Stimulated activated CD4-positive, alpha-beta T cell treated with anti-CD3 and anti-CD28 coated beads, TNF-alpha, amount 100 ng/mL, for 4 hours (primary cell): Measurements from ENCODE around the gene CILP.
"Not testable (repeated sequence)": the region's sequence is repeated elsewhere in the genome, so short reads cannot be mapped to it uniquely, and the experiment has no call there.

ENCODE experiments used
- DNase-seq, 3 experiments: peaks; one replicate each; pipeline ENCODE4 v3.0.0-alpha.2; 2020; ENCODE audit warnings: low read depth in 3 of 3

The CILP gene, protein sequence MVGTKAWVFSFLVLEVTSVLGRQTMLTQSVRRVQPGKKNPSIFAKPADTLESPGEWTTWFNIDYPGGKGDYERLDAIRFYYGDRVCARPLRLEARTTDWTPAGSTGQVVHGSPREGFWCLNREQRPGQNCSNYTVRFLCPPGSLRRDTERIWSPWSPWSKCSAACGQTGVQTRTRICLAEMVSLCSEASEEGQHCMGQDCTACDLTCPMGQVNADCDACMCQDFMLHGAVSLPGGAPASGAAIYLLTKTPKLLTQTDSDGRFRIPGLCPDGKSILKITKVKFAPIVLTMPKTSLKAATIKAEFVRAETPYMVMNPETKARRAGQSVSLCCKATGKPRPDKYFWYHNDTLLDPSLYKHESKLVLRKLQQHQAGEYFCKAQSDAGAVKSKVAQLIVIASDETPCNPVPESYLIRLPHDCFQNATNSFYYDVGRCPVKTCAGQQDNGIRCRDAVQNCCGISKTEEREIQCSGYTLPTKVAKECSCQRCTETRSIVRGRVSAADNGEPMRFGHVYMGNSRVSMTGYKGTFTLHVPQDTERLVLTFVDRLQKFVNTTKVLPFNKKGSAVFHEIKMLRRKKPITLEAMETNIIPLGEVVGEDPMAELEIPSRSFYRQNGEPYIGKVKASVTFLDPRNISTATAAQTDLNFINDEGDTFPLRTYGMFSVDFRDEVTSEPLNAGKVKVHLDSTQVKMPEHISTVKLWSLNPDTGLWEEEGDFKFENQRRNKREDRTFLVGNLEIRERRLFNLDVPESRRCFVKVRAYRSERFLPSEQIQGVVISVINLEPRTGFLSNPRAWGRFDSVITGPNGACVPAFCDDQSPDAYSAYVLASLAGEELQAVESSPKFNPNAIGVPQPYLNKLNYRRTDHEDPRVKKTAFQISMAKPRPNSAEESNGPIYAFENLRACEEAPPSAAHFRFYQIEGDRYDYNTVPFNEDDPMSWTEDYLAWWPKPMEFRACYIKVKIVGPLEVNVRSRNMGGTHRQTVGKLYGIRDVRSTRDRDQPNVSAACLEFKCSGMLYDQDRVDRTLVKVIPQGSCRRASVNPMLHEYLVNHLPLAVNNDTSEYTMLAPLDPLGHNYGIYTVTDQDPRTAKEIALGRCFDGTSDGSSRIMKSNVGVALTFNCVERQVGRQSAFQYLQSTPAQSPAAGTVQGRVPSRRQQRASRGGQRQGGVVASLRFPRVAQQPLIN

DNA sequence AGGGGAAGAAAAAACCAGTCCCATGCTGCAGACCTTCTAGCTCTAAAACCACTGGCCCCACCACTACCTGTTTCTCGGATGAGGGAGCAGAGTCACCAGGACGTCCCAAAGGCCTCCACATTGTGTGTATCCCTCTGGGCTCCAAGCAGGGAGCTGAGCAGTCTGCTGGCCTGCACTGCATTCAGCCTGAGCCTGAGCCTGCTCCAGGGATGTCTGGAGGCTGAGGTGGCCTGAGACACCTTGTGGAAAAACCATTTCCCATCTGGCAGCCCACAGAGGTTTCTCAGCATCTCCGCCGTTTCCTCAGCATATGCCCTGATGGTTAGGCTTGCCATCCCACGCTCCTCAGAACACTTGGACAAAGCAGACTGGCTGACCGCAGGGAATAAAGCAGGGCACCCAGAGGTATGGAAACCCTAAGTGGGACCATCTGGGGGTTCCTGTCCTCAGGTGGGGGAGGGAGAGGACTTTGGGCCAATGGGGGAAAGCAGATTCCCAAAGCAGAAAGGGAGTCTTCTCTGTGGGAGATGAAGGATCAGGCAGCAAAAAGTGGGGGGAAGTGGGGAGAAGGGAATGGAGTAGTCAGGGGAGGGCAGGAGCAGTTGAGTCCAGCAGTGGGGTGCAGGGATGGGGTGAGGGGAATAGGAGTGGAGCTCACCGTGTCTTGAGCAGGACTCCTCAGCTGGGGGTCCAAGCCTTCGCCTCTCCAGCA is at the start of gene CILP:
CILP (minus strand) TSS at position 704 of the 712 bp plus-strand sequence. CDS start 1,718 bp downstream, outside the sequence.
- DNase-seq, result no peak

DNA sequence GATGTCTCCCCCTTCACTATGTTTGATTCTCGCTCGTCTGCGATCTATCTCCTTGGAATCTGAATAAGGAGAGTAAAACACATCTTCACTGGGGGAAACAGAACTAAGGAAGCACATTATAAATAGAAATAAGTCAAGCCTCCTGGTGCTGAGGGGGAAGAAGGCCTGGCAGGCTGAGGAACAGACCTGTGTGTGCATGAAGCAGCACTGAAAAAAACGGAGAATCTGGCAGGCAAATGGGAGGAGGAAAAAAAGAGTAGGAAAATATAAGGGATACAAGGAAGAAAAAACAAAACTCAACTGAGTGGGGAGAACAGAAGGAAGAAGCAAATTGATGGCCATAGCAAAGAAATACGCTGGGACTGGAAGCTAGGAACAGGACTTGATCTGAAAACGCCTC is 49.7 kb upstream of the CILP start:
- no peak for DNase-seq

GRCh38 chr15:65259367-65259797 is 48.1 kb upstream of the CILP start:
- no peak for DNase-seq

DNA sequence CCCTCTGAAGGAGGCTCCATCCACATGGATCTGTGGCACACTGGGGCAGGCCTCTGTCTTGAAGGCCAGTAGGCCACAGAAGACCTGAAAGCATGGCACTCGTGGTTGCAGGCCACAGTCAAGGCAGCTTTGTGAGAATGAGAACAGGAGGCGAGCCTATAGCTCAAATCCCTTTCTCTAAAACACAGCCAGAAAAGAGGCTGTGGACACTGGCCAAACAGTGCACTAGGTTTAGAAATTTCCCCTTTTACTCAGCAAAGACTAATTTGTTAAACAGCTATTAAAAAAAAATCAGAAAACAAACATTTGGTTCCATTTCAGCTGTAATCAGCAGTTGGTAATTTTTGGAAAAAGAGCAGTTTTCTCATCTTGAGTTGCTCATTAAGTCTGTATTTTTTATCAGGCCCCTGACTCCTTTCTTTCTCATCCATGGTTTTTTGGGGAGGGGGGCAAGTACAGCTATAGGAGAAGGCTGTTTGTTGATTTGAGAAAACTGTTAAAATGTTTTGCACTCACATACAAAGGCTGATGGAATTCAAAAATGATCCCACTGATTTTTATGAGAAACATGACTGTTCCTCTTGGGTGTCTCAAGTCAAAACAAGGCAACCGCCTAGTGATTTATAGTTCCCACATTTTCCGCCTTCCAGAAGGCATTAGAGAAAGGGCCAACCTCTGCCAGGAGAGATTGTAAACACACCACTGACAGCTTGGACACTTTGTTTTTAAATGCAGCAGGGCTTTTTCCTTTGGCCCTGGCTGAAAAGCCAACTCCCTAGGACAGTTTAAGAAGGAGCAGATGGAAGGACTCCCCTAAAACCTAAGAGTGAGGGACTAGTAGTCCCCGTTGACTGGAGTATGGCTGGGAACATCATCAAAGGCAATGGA is 47.3 kb upstream of the CILP start:
- no peak for DNase-seq

- no peak for DNase-seq
Observed at GRCh38 chr15:65255486-65256140, 44.3 kb upstream of the CILP start.

DNA sequence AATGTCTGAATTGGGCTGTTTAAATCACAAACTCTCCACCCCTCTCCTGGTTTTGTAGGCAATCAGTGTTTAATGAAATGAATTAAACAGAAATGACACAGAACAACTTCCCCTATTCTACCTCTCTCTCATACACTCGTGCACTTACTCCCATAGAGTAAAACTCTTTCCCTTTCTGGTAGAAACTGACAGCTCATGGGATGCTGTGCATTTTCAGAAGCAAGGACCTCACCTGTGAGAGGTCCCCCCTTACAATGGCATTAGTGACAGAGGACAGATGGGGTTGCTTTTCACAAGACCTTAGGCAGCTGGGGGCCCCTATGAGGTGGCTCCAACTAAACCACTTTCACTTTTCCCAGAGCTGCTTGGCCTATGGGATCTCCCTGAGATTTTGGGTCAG is 43.5 kb upstream of the CILP start:
- DNase-seq, result no peak

- DNase-seq, result no peak
Observed at GRCh38 chr15:65254356-65254755, 43.1 kb upstream of the CILP start.

DNA sequence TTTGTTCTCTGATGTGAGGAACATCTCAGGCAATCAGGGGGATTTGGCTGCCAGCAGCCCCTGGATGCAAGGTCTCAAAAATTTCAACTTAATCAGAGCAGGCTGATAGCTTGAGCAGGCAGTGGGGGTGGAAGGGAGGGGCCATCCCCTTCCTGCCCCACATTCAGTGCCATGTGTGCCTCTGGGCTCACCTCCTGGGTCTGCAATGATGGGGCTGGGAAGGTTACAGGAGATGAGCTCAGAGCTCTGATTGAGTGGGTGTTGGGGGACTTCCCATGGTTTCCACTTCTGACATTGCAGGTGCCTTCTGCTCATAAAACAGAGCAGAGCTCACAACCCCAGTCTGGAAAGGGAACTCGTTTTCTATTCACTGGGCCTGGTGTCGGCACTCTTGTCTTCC is 38.4 kb upstream of the CILP start:
- peak; percentile 28 to 30 (median 29) for DNase-seq

- DNase-seq, result no peak
Observed at GRCh38 chr15:65248511-65249255, 37.4 kb upstream of the CILP start.

GRCh38 chr15:65246939-65247338 is 35.7 kb upstream of the CILP start:
- DNase-seq, result no peak

DNA sequence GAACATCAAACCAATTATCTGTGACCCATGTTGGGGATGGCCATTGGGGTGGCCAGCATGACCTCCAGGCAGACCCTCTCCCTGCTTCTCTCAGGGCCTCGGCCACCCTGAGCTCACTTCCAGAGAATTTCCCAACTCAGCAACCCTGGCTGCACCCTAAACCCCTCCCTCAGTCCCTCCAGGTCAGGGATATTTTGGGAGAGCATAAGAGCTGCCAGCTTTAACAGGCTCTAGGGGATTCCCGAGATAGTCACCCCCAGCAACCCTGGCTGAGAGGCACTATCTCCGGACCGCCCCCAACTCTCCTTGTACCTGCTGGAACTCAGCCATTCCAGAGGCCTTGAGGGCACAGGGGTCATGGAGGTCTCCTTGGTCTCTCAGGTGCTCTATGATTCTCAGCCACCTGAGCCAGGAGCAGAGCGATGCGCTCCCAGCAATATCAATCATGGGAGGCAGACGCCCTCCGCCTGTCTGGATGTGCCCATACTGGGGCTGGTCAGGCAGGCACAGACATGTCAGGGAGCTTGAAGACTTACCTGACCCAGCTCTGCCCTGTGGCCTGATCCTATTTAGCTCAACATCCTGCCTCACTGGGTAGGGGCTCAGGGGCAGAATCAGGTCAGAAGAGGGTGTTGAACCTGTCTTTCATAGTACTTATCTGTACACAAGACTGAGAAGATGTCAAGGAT is 34.9 kb upstream of the CILP start:
- no peak for DNase-seq

DNA sequence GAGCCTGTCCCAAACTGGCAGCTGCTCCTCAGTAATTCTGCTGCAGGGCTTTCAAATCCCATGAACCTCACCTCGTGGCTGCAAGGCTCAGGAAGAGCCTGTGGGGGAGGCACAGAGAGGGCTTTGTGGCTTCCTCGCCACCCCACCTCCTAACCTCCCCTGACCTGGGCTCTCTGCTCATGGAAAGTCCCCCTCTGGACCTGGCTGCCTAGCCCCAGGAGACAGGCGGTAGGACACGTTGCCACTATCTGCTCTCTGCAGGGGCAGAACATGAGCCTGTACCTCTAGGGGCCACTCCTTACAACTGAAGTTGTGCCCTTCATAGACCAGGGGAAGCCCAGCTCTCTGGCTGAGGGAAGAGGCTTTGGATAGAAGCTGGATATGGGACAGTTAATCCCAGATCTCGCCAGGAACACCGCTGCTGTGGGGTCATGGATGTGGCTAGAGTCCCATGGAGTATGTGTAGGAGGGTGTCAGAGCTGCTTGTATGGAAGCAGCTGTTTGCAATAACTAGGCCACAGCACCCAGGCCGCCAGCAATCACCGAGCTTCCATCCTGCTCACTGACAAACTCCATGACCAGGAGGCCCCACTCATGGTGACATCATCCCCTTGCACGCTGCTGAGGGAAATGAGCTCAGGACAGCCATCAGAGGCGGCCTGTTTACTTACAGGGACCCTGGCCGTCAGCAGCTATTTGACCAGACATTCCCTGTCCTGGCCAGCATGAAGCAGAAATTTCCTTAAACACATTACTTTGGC is 34.0 kb upstream of the CILP start:
- no peak for DNase-seq

GRCh38 chr15:65244638-65245037 is 33.4 kb upstream of the CILP start:
- DNase-seq, result no peak

GRCh38 chr15:65236443-65236842 is 25.2 kb upstream of the CILP start:
- DNase-seq, result not testable (repeated sequence)

GRCh38 chr15:65233696-65234095 is 22.4 kb upstream of the CILP start:
- DNase-seq, result no peak

DNA sequence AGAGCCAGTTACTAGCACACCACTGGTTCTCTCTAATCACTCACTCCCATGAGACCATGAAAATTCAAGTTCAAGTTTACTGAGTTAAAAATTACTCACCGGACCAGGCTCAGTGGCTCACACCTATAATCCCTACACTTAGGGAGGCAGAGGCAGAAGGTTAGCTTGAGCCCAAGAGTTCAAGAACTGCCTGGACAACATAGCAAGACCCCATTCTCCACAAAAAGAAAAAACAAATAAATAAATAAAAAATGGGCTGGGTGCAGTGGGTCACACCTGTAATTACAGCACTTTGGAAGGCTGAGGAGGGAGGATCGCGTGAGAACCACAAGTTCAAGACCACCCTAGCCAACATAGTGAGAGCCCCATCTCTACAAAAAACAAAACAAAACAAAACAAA is 21.2 kb upstream of the CILP start:
- no peak for DNase-seq

DNA sequence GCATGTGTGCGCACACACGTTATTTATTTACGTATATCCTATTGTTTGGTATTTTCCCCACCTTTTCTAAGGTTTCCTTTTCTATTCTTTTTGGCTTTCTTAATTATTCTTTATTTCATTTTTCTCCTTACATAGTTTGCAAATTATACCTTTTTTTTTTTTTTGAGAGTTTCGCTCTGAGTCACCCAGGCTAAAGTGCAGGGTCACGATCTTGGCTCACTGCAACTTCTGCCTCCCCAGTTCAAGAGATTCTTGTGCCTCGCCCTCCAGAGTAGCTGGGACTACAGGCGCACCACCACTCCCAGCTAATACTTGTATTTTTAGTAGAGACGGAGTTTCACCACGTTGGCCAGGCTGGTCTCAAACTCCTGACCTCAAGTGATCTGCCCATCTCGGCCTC is 20.0 kb upstream of the CILP start:
- no peak for DNase-seq

GRCh38 chr15:65226901-65227300 is 15.6 kb upstream of the CILP start:
- DNase-seq, result not testable (repeated sequence)
